Cardiac muscle cell (in vitro differentiated cells and primary cell): ENCODE results near the gene RASL11A. TPM values are rescaled to one million over a fixed set of nuclear protein-coding genes. Genes with fewer than 3 reads are reported as not detected.

ENCODE experiments used
- DNase-seq, 2 donors: peaks; one replicate each; pipeline versions ENCODE4 v3.0.0 to v3.0.0-alpha.2; 2010 to 2017; ENCODE audit warnings: low read depth in 1 of 2, low spot score in 1 of 2
- H3K27ac ChIP-seq: fragments of 200-600 bp; sonication (generic); 2 replicates; pipeline ENCODE4 v1.5.1; 2016
- H3K27me3 ChIP-seq: fragments of 200-600 bp; sonication (generic); 2 replicates; pipeline ENCODE4 v1.6.0; 2016; ENCODE audit warnings: control low read depth
- H3K36me3 ChIP-seq: fragments of 200-600 bp; sonication (generic); 2 replicates; pipeline ENCODE4 v1.5.1; 2016; ENCODE audit warnings: control low read depth
- H3K4me1 ChIP-seq: fragments of 200-600 bp; sonication (generic); 2 replicates; pipeline ENCODE4 v1.8.1; 2017; ENCODE audit warnings: low read depth, mild to moderate bottlenecking, mixed run types
- H3K4me3 ChIP-seq: fragments of 200-600 bp; sonication (generic); 2 replicates; pipeline ENCODE4 v1.5.1; 2016; ENCODE audit warnings: mild to moderate bottlenecking
- H3K9me3 ChIP-seq: fragments of 200-600 bp; sonication (generic); 2 replicates; pipeline ENCODE4 v1.5.1; 2017; ENCODE audit warnings: low read depth, mild to moderate bottlenecking, control low read depth
- polyA plus RNA-seq: library from polyadenylated mRNA; unstranded; fragments of >200 nt; fragmentation: Nextera tagmentation; extraction: Ambion mirVana; gene quantifications from 2 replicates; pipeline ENCODE4 v1.2.1, GENCODE V29; 2016
- total RNA-seq: library from RNA; depleted of rRNA; stranded (reverse); fragments of >200 nt; gene quantifications from 2 replicates; pipeline ENCODE4 v1.2.3, GENCODE V29; 2016
- TF ChIP-seq, protein P1 (sequence below): IDR thresholded peaks from 2 replicates; pipeline ENCODE4 v1.5.1; 2012; ENCODE audit warnings: low read depth, mild to moderate bottlenecking, low read length

The RASL11A gene
- total and polyA plus RNA-seq, 2 experiments from 2014 or later: 1.2 to 1.9 TPM

GRCh38 chr13:27269114-27269665 lies 1.4 kb upstream of the RASL11A start:
- Histone ChIP-seq H3K4me3 (no peak overlapping the region), H3K9me3 (no peaks in the 10 kb centered on the region), H3K36me3 (no peaks in the 10 kb centered on the region), H3K27ac (no peak overlapping the region), H3K4me1 (no peaks in the 10 kb centered on the region), H3K27me3 (peaks cover 9% of the 10 kb centered on the region)
- no peak for DNase-seq
- TF ChIP-seq, protein P1, sequence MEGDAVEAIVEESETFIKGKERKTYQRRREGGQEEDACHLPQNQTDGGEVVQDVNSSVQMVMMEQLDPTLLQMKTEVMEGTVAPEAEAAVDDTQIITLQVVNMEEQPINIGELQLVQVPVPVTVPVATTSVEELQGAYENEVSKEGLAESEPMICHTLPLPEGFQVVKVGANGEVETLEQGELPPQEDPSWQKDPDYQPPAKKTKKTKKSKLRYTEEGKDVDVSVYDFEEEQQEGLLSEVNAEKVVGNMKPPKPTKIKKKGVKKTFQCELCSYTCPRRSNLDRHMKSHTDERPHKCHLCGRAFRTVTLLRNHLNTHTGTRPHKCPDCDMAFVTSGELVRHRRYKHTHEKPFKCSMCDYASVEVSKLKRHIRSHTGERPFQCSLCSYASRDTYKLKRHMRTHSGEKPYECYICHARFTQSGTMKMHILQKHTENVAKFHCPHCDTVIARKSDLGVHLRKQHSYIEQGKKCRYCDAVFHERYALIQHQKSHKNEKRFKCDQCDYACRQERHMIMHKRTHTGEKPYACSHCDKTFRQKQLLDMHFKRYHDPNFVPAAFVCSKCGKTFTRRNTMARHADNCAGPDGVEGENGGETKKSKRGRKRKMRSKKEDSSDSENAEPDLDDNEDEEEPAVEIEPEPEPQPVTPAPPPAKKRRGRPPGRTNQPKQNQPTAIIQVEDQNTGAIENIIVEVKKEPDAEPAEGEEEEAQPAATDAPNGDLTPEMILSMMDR: no peak

GRCh38 chr13:27271570-27272096 lies 1.0 kb downstream of the RASL11A start:
- peak overlapping the region; percentile 53 for H3K4me3 ChIP-seq
- no peaks in the 10 kb centered on the region for H3K36me3 ChIP-seq
- no peaks in the 10 kb centered on the region for H3K9me3 ChIP-seq
- TF ChIP-seq, protein P1: no peak
- H3K27me3 ChIP-seq: peaks cover 9% of the 10 kb centered on the region
- H3K27ac ChIP-seq: no peak overlapping the region
- no peak for DNase-seq
- H3K4me1 ChIP-seq: no peaks in the 10 kb centered on the region

GRCh38 chr13:27273658-27274425 lies 3.2 kb downstream of the RASL11A start:
- Histone ChIP-seq H3K4me3 (no peak overlapping the region), H3K4me1 (no peaks in the 10 kb centered on the region), H3K9me3 (no peaks in the 10 kb centered on the region), H3K27ac (no peak overlapping the region), H3K27me3 (peaks cover 9% of the 10 kb centered on the region), H3K36me3 (no peaks in the 10 kb centered on the region)
- DNase-seq: peak; percentile 14 to 72
- TF ChIP-seq, protein P1: no peak

- Histone ChIP-seq H3K4me3 (no peak overlapping the region), H3K36me3 (no peaks in the 10 kb centered on the region), H3K27me3 (peaks cover 9% of the 10 kb centered on the region), H3K9me3 (no peaks in the 10 kb centered on the region), H3K27ac (no peak overlapping the region), H3K4me1 (no peaks in the 10 kb centered on the region)
- DNase-seq: no peak
- TF ChIP-seq, protein P1: no peak
Measured at GRCh38 chr13:27274631-27275030, 4.0 kb downstream of the RASL11A start.

- TF ChIP-seq, protein P1: no peak
- H3K4me3 ChIP-seq: no peak overlapping the region
- DNase-seq: peak in 1 of 2 donors; percentile 72
- no peaks in the 10 kb centered on the region for H3K36me3 ChIP-seq
- H3K4me1 ChIP-seq: no peaks in the 10 kb centered on the region
- H3K9me3 ChIP-seq: no peaks in the 10 kb centered on the region
- H3K27me3 ChIP-seq: peaks cover 9% of the 10 kb centered on the region
- H3K27ac ChIP-seq: no peak overlapping the region
Measured at GRCh38 chr13:27276188-27276587, 5.6 kb downstream of the RASL11A start.
